ENCODE data around the gene LMX1B.
"Not testable (repeated sequence)": the region's sequence is repeated elsewhere in the genome, so short reads cannot be mapped to it uniquely, and the experiment has no call there.

Gene LMX1B

GRCh38 chr9:126707083-126707482 lies 93.4 kb downstream of the LMX1B start:
- TF ChIP-seq CTCF (conservative IDR thresholded peaks at IDR 0.05; ENCODE audit: control insufficient read depth, insufficient read depth, low read depth, low read length): no peak
- DNase-seq (ENCODE audit: low read depth): no peak
- H3K4me3 ChIP-seq (ENCODE audit: control insufficient read depth, low read depth, low read length): no peak overlapping the region

- not testable (repeated sequence) for DNase-seq (ENCODE audit: low read depth); H3K4me3 ChIP-seq (ENCODE audit: control insufficient read depth, low read depth, low read length)
Measured at GRCh38 chr9:126707712-126708111, 94.0 kb downstream of the LMX1B start.

- TF ChIP-seq CTCF (conservative IDR thresholded peaks at IDR 0.05; ENCODE audit: control insufficient read depth, insufficient read depth, low read depth, low read length): no peak
- no peak overlapping the region for H3K4me3 ChIP-seq (ENCODE audit: control insufficient read depth, low read depth, low read length)
- no peak for DNase-seq (ENCODE audit: low read depth)
Measured at GRCh38 chr9:126708178-126708577, 94.5 kb downstream of the LMX1B start.

GRCh38 chr9:126709241-126709640 lies 95.5 kb downstream of the LMX1B start:
- DNase-seq (ENCODE audit: low read depth): no peak
- no peak for TF ChIP-seq CTCF (conservative IDR thresholded peaks at IDR 0.05; ENCODE audit: control insufficient read depth, insufficient read depth, low read depth, low read length)
- H3K4me3 ChIP-seq (ENCODE audit: control insufficient read depth, low read depth, low read length): no peak overlapping the region

GRCh38 chr9:126715382-126715781 lies 101.7 kb downstream of the LMX1B start:
- TF ChIP-seq CTCF (conservative IDR thresholded peaks at IDR 0.05; ENCODE audit: control insufficient read depth, insufficient read depth, low read depth, low read length): no peak
- DNase-seq (ENCODE audit: low read depth): no peak
- H3K4me3 ChIP-seq (ENCODE audit: control insufficient read depth, low read depth, low read length): no peak overlapping the region

- DNase-seq (ENCODE audit: low read depth); H3K4me3 ChIP-seq (ENCODE audit: control insufficient read depth, low read depth, low read length): not testable (repeated sequence)
Measured at GRCh38 chr9:126717441-126717840, 103.7 kb downstream of the LMX1B start.

GRCh38 chr9:126719618-126720031 lies 105.9 kb downstream of the LMX1B start:
- H3K4me3 ChIP-seq (ENCODE audit: control insufficient read depth, low read depth, low read length): no peak overlapping the region
- no peak for DNase-seq (ENCODE audit: low read depth)
- no peak for TF ChIP-seq CTCF (conservative IDR thresholded peaks at IDR 0.05; ENCODE audit: control insufficient read depth, insufficient read depth, low read depth, low read length)

GRCh38 chr9:126720036-126720435 lies 106.3 kb downstream of the LMX1B start:
- H3K4me3 ChIP-seq (ENCODE audit: control insufficient read depth, low read depth, low read length): no peak overlapping the region
- TF ChIP-seq CTCF (conservative IDR thresholded peaks at IDR 0.05; ENCODE audit: control insufficient read depth, insufficient read depth, low read depth, low read length): no peak
- no peak for DNase-seq (ENCODE audit: low read depth)

Measured in fibroblast of mammary gland (primary cell).